IMR-90 (cell line): ENCODE measurements around the gene BTBD17. TPM values are rescaled to one million over a fixed set of nuclear protein-coding genes. Genes with fewer than 3 reads are reported as not detected.

ENCODE experiments used
- ATAC-seq: fragments of 200-7000 bp; cut with Tn5 transposase; 2 replicates; pipeline ENCODE4 v1.9.1; 2020; ENCODE audit warnings: low read depth, mild to moderate bottlenecking, moderate library complexity
- BruUV-seq: library from RNA; stranded (reverse); fragments of 400-500 nt; replicated peaks from 2 replicates; lab custom pipeline; 2021; lab: Mats Ljungman, UMichigan
- CTCF ChIA-PET: fragments of 300-600 bp; formaldehyde crosslinking; extraction: SDS; loops from one replicate; lab custom pipeline; 2021; ENCODE audit warnings: antibody characterized with exemption; lab: Yijun Ruan, JAX
- POLR2A ChIA-PET: fragments of 300-600 bp; sonication (Branson Sonifier 250); formaldehyde crosslinking; loops from one replicate; lab custom pipeline; 2022; ENCODE audit warnings: antibody characterized with exemption; ENCODE audit not compliant: unreplicated experiment; lab: Charles Lee
- DNase-seq: peaks from one replicate; pipeline ENCODE4 v3.0.0; 2013
- H2AFZ ChIP-seq: replicated peaks from 2 replicates; pipeline ENCODE3; 2013; ENCODE audit warnings: low read length, mild to moderate bottlenecking; ENCODE audit not compliant: poor library complexity
- H2AK5ac ChIP-seq: 2 replicates; pipeline ENCODE4 v1.6.1; 2013; ENCODE audit warnings: low read depth, low read length, inconsistent platforms
- H2AK9ac ChIP-seq: replicated peaks from 2 replicates; pipeline ENCODE3; 2013; ENCODE audit warnings: mild to moderate bottlenecking, low read depth, low read length, moderate library complexity; ENCODE audit not compliant: poor library complexity
- H2BK120ac ChIP-seq: 2 replicates; pipeline ENCODE4 v1.6.1; 2013; ENCODE audit warnings: low read depth, low read length, inconsistent platforms
- H2BK15ac ChIP-seq: 3 replicates; pipeline ENCODE4 v1.6.1; 2013; ENCODE audit warnings: low read depth, low read length, inconsistent platforms
- H2BK20ac ChIP-seq: 2 replicates; pipeline ENCODE4 v1.6.1; 2013; ENCODE audit warnings: low read depth, mild to moderate bottlenecking, inconsistent platforms, low read length, moderate library complexity
- H2BK5ac ChIP-seq: 2 replicates; pipeline ENCODE4 v1.6.1; 2013; ENCODE audit warnings: mild to moderate bottlenecking, low read depth, low read length, inconsistent platforms; ENCODE audit not compliant: poor library complexity, severe bottlenecking
- H3K14ac ChIP-seq: replicated peaks from 2 replicates; pipeline ENCODE4 v1.6.1; 2013; ENCODE audit warnings: low read depth, low read length, inconsistent platforms
- H3K18ac ChIP-seq: 2 replicates; pipeline ENCODE4 v1.6.1; 2013; ENCODE audit warnings: low read depth, low read length, control low read depth
- H3K23ac ChIP-seq: 2 replicates; pipeline ENCODE4 v1.6.1; 2013; ENCODE audit warnings: low read depth, low read length, inconsistent platforms
- H3K27ac ChIP-seq: 2 replicates; pipeline ENCODE4 v1.5.1; 2013; ENCODE audit warnings: mild to moderate bottlenecking, control low read depth, low read length; ENCODE audit not compliant: insufficient read depth
- H3K27me3 ChIP-seq: 2 replicates; pipeline ENCODE4 v1.6.1; 2013; ENCODE audit warnings: low read length; ENCODE audit not compliant: control insufficient read depth, insufficient read depth
- H3K36me3 ChIP-seq: 2 replicates; pipeline ENCODE4 v1.6.1; 2013; ENCODE audit warnings: low read length, mixed read lengths; ENCODE audit not compliant: control insufficient read depth, insufficient read depth
- H3K4ac ChIP-seq: 2 replicates; pipeline ENCODE4 v1.6.1; 2013; ENCODE audit warnings: low read depth, low read length, inconsistent platforms
- H3K4me1 ChIP-seq: 2 replicates; pipeline ENCODE4 v1.6.1; 2013; ENCODE audit warnings: low read length, mixed read lengths; ENCODE audit not compliant: control insufficient read depth, insufficient read depth
- H3K4me2 ChIP-seq: 2 replicates; pipeline ENCODE4 v1.6.1; 2013; ENCODE audit warnings: low read depth, mild to moderate bottlenecking, control low read depth, low read length, moderate library complexity
- H3K4me3 ChIP-seq: 2 replicates; pipeline ENCODE4 v1.5.1; 2013; ENCODE audit warnings: low read depth, mild to moderate bottlenecking, control low read depth, low read length, moderate library complexity; ENCODE audit not compliant: insufficient read depth
- H3K56ac ChIP-seq: 2 replicates; pipeline ENCODE4 v1.6.1; 2013; ENCODE audit warnings: low read length, inconsistent platforms; ENCODE audit not compliant: insufficient read depth; ENCODE audit errors: extremely low read depth
- H3K79me1 ChIP-seq, 2 experiments: 2 replicates each; pipeline ENCODE4 v1.6.1; 2013; ENCODE audit warnings: low read length in 2 of 2, inconsistent platforms in 1 of 2, low read depth in 1 of 2
- H3K9ac ChIP-seq: 2 replicates; pipeline ENCODE4 v1.6.1; 2013; ENCODE audit warnings: low read depth, low read length, control low read depth
- H3K9me1 ChIP-seq: 2 replicates; pipeline ENCODE4 v1.6.1; 2013; ENCODE audit warnings: low read length, inconsistent platforms; ENCODE audit not compliant: insufficient read depth
- H3K9me3 ChIP-seq: 2 replicates; pipeline ENCODE4 v1.6.1; 2013; ENCODE audit warnings: low read length; ENCODE audit not compliant: control insufficient read depth, insufficient read depth
- H4K20me1 ChIP-seq: 2 replicates; pipeline ENCODE4 v1.6.1; 2013; ENCODE audit warnings: low read length, inconsistent platforms; ENCODE audit not compliant: insufficient read depth
- H4K5ac ChIP-seq: 2 replicates; pipeline ENCODE4 v1.6.1; 2013; ENCODE audit warnings: mild to moderate bottlenecking, low read depth, low read length, control low read depth
- H4K8ac ChIP-seq, 2 experiments: 2 replicates each; pipeline ENCODE4 v1.6.1; 2013; ENCODE audit warnings: low read depth in 2 of 2, low read length in 2 of 2, control low read depth in 1 of 2, inconsistent platforms in 1 of 2
- H4K91ac ChIP-seq: 2 replicates; pipeline ENCODE4 v1.6.1; 2013; ENCODE audit warnings: low read depth, low read length, inconsistent platforms; ENCODE audit not compliant: insufficient read depth
- BHLHE40 ChIP-seq: fragments of 150-350 bp; IDR thresholded peaks from 2 replicates; pipeline ENCODE4 v1.6.1; 2016; ENCODE audit warnings: mild to moderate bottlenecking, low read depth, low read length
- CEBPB ChIP-seq: IDR thresholded peaks from 2 replicates; pipeline ENCODE4 v1.6.1; 2012; ENCODE audit warnings: low read depth, low read length, improper control_type of control experiment
- CHD1 ChIP-seq: IDR thresholded peaks from 2 replicates; pipeline ENCODE4 v1.6.1; 2012; ENCODE audit warnings: low read depth, low read length, improper control_type of control experiment
- MXI1 ChIP-seq: IDR thresholded peaks from 2 replicates; pipeline ENCODE4 v1.6.1; 2012; ENCODE audit warnings: low read depth, mild to moderate bottlenecking, low read length, moderate library complexity, borderline replicate concordance
- POLR2A ChIP-seq: IDR thresholded peaks from 2 replicates; pipeline ENCODE4 v1.6.1; 2012; ENCODE audit warnings: mild to moderate bottlenecking, low read depth, low read length
- RCOR1 ChIP-seq: IDR thresholded peaks from 2 replicates; pipeline ENCODE4 v1.6.1; 2012; ENCODE audit warnings: mild to moderate bottlenecking, low read length, improper control_type of control experiment; ENCODE audit not compliant: insufficient replicate concordance
- RFX5 ChIP-seq: IDR thresholded peaks from 2 replicates; pipeline ENCODE4 v1.8.0; 2012; ENCODE audit warnings: low read depth, mild to moderate bottlenecking, low read length, moderate library complexity
- WGBS, 2 experiments: methylation state at CpG; one replicate each; pipeline versions ENCODE4 v1.1.5 to v1.1.7; 2013; ENCODE audit warnings: missing lambda C conversion rate in 2 of 2; ENCODE audit not compliant: insufficient read length in 1 of 2; ENCODE audit errors: extremely low coverage in 2 of 2; 5-methylcytosine and 5-hydroxymethylcytosine counted together
- dilution Hi-C: fragments of 300-500 bp; cut with HindIII; formaldehyde crosslinking; loops from one replicate; pipeline ENCODE4 v1.14.3; 2018; ENCODE audit warnings: low sequenced_read_pairs; ENCODE audit not compliant: unreplicated experiment
- in situ Hi-C: fragments of 300-500 bp; cut with MboI; formaldehyde crosslinking; loops from 3 replicates; pipeline ENCODE4 v1.14.3; 2019; ENCODE audit warnings: low sequenced_read_pairs, inconsistent platforms, mixed read lengths
- intact Hi-C: fragments of 100-400 bp; cut with micrococcal nuclease; formaldehyde crosslinking; loops from 2 replicates; pipeline ENCODE4 v1.10.0; 2022
- polyA plus RNA-seq, 3 experiments: library from polyadenylated mRNA; depleted of rRNA; stranded (reverse); fragments of >200 nt; gene quantifications; 2 replicates each; pipeline ENCODE4 v1.2.3, GENCODE V29; 2012; ENCODE audit warnings: low replicate concordance in 1 of 3
- total RNA-seq: library from RNA; depleted of rRNA; stranded (reverse); fragments of >200 nt; gene quantifications from 2 replicates; pipeline ENCODE4 v1.2.3, GENCODE V29; 2012
- TF ChIP-seq, protein P1 (sequence below): fragments of 150-350 bp; IDR thresholded peaks from 2 replicates; pipeline ENCODE4 v1.6.1; 2016; ENCODE audit warnings: low read depth, mild to moderate bottlenecking, low read length, moderate library complexity, borderline replicate concordance
- TF ChIP-seq, protein P2 (sequence below): fragments of 150-350 bp; IDR thresholded peaks from 2 replicates; pipeline ENCODE4 v1.6.1; 2017; ENCODE audit warnings: mild to moderate bottlenecking, antibody characterized with exemption, low read length, low read depth

BTBD17 gene
- total and polyA plus RNA-seq, 2 of the 4 experiments (the other 2 are of a cell fraction), result not detected

DNA sequence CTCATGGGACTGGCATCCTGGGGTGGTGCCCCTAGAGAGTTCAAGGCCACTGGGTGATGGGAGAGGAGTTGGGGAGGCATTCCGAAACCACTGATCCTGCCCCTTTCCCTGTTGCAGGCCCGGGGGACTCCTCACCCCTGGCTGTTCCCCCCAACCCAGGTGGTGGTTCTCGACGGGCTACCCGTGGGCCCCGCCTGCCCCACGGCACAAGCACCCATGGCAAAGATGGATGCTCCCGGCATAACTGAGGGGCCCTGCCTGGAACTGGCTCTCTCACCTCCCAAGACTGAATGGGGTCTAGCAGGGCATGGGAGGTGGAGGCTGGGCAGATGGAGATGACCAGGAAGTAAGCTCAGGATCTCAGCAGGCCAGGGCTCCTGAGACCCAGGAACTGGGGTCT is 6.6 kb downstream of the BTBD17 start:
- Histone ChIP-seq H2BK5ac (no peak overlapping the region), H3K9me1 (no peaks in the 10 kb centered on the region), H4K91ac (no peak overlapping the region), H4K5ac (no peak overlapping the region), H3K27ac (no peak overlapping the region), H3K4me3 (no peak overlapping the region), H2AK9ac (no peak overlapping the region), H3K18ac (no peak overlapping the region), H2AK5ac (no peak overlapping the region), H3K36me3 (no peaks in the 10 kb centered on the region), H3K27me3 (peaks cover 16% of the 10 kb centered on the region; the same call in 1 of the 2 replicates), H3K14ac (no peak overlapping the region), H4K8ac (no peak overlapping the region), H3K23ac (no peak overlapping the region), H2BK15ac (no peak overlapping the region), H3K9me3 (no peaks in the 10 kb centered on the region), H3K4me2 (no peak overlapping the region), H3K56ac (no peak overlapping the region), H2AFZ (no peak overlapping the region), H3K9ac (no peak overlapping the region), H4K20me1 (no peaks in the 10 kb centered on the region), H3K79me1 (no peaks in the 10 kb centered on the region), H3K4me1 (no peaks in the 10 kb centered on the region), H3K4ac (no peak overlapping the region), H2BK120ac (no peak overlapping the region), H2BK20ac (no peak overlapping the region)
- dilution Hi-C loops, result no loop called here
- DNase-seq (no peak), ATAC-seq (no peak)
- in situ Hi-C loops, result no loop called here
- TF ChIP-seq MXI1 (no peak), BHLHE40 (no peak), RCOR1 (no peak), CEBPB (no peak), POLR2A (no peak), RFX5 (no peak), CHD1 (no peak)
- TF ChIP-seq, protein P1, sequence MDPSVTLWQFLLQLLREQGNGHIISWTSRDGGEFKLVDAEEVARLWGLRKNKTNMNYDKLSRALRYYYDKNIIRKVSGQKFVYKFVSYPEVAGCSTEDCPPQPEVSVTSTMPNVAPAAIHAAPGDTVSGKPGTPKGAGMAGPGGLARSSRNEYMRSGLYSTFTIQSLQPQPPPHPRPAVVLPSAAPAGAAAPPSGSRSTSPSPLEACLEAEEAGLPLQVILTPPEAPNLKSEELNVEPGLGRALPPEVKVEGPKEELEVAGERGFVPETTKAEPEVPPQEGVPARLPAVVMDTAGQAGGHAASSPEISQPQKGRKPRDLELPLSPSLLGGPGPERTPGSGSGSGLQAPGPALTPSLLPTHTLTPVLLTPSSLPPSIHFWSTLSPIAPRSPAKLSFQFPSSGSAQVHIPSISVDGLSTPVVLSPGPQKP, result no peak
- TF ChIP-seq, protein P2, sequence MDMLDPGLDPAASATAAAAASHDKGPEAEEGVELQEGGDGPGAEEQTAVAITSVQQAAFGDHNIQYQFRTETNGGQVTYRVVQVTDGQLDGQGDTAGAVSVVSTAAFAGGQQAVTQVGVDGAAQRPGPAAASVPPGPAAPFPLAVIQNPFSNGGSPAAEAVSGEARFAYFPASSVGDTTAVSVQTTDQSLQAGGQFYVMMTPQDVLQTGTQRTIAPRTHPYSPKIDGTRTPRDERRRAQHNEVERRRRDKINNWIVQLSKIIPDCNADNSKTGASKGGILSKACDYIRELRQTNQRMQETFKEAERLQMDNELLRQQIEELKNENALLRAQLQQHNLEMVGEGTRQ, result no peak
- intact Hi-C loops, result no loop called here
- POLR2A ChIA-PET, result no interaction called here
- no CpG with 5 or more reads among the region's 8 CpGs for WGBS, 2 experiments
- BruUV-seq, result no TSS peak
- CTCF ChIA-PET, result interaction anchor here (0.6 kb wide), 1 partner anchor 19 kb away, joined by 3 read pairs; no protein-coding TSS in a partner anchor
